SIG-M5 (cell line): ENCODE measurements around the gene CASK.

Source experiments
- DNase-seq: peaks from one replicate; lab custom pipeline; 2025; lab: John Stamatoyannopoulos, UW

Gene CASK

DNA sequence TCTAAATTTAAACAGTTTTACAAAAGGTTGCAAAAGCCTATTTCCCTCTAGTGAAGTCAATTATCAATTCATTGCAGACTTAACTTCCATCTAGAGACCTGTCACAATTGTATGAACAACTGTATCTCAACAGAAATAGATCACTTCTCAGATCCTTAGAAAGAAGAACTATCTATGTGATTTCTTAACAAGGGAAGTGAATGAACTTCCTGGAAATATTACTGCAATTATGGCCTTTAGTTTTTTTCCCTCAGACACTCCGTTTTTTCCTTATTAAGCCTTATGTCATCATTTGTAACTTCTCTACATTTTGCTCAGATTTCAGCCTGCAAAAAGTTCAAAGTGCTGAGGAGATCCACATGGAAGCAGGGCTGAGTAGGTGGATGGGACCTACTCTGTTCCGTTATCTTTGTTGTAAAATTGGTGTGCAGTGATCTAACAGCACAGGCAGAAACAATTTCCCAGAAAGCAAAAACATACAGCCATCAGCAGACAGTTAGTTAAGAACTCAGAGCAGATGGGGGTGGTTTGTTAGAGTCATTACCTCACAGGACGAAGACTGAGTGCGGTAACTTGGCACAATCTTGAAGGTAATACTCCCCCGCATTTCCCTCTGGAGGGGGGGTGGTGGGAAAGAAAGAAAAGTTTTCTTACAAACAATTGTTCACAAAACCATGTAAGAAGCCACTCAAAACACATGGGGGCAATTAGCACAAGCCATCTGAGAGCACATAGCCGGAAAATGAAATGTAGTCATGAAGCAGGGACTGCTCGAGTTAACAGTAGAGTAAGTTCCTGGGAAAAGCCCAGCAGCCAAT, 363.9 kb downstream of the CASK start:
- DNase-seq, result peak; percentile 3

DNA sequence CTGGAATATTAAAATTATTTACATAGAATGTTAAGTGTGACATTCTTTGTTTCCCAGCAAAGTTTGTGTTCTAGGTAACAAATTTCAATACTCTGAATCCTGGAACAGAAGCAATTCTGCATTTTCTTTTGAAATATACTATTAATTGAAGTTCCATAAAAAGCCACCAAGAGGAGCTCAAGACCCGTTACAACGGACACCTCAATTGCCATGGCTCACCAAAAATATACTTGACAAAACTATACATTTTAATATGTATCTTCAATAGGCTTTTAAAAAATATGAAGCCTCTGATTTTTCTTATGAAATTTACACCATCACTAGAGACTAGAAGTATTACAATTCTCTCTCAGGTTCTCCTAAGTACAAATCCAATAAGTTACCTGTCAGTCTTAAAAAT, 364.8 kb downstream of the CASK start:
- DNase-seq, result no peak

DNA sequence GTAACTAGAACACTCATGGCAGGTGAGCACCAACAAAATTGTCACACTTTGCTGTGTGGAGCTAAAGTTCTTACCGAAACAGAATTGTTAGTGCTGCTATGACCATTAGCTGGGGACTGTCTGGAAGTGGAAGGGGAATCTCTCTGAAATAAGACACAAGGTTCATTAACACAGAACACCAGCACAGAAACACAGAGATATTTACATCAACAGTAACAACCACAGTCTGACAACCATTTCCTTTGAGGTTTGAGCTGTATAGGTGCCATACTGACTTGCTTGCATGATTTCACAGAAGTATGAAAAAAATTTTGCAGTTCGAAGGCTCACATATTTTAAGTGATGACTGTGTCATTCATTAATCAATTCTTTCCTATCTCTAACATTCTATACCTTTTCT, 366.4 kb downstream of the CASK start:
- DNase-seq, result no peak

DNA sequence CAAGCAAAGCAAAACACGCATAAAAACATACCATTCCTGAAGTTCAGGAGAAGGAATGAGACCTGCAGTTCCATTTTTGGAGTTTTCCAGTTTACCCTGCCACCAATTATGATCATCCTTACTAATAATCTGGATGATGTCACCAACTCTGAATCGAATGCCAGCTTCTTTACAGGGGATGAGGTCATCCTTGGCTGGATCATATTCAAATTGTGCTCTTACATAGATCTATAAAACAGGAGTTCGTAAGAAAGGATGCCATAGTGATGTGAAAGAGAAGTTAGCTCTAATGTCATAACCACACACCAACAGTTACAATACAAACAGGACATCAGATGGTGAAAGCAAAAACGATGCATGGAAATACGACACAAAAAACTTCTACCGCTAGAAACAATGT, 369.7 kb downstream of the CASK start:
- no peak for DNase-seq

DNA sequence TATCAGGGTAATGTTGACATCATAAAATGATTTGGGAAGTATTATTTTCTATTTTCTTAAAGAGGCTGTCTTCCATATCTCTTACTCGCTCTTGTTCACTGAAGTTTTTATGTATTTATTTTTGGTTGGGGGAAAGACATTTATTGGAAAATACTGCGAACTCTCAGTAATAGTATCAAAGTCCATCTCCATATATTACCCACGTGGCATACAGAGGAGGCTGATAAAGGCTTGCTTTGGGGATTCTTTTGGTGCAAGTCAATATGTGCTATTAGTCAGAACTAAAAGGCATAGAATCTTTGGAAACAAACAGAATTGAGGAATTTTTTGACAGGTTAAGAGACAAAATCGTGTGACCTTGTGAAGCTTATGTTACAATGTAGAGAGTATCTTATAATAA, 374.9 kb downstream of the CASK start:
- no peak for DNase-seq

DNA sequence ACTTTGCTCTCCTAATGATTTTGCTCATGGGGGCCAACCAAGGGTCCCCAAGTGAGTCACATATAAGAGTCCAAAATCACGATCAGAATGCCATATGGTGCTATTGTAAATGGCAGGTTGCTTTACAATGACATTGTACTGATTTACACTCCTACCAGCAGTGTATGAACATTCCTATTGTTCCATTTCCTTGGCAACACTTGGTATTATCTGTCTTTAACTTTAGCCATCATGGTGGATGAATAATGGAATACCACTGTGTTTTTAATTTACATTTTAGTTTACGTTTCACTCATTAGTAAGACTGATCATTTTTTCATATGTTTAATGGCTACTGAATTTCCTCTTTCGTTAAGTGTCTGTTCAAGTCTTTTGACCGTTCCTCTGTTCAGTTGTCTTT, 379.7 kb downstream of the CASK start:
- no peak for DNase-seq

DNA sequence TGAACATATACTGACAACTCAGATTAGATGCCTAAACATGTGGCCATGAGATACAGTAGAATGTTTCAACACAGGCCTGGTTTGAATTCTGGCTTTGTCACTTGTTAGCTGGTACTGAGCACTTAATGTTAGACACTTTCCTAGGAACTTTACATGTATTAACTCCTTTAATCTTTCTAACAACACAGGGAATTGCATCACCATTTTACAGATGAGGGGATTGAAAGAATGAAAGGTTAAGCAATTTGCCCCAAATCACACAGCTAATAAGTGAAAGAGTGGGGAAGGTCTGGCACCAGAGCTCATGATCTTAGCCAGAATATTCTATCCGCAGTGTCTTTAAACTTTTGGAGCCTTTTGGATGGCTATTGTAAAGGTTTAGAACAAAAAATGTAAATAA, 380.3 kb downstream of the CASK start:
- DNase-seq, result no peak

DNA sequence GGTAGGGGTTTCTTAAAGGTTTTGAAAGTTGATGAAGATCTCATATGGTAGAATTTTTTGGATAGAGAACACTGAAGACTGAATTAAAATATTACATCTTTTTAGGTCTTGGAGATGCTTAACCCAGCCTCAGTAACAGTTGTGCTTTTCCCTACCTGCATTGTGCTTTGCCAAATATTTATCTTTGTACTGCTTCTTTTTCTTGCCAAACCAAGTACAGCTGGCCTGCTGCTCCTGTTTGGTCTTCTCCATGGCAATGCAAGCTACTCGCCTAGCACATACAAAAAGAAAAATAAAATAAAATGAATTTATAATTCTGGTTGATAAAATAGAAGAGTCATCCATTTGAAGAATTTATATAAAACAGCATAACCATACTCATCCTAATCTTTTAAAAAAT, 380.8 kb downstream of the CASK start:
- DNase-seq, result no peak

DNA sequence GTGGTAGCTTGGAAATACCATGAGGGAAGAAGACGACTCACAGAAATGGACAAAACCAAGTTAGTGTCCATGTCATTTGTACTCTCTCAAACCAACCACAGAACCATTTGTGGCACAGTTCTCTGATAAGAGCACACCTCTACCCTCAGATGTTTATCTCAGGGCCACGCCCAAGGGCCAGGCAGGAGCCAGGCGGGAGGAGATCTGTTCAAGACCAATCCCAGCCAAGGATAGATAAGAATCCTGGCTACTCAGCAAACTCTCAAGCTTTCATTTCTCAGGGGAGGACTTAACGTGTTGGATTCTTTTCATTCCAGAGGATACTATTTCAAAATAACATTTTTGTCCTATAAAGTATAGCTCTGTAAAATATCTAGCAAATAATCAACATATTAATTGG, 381.2 kb downstream of the CASK start:
- no peak for DNase-seq

DNA sequence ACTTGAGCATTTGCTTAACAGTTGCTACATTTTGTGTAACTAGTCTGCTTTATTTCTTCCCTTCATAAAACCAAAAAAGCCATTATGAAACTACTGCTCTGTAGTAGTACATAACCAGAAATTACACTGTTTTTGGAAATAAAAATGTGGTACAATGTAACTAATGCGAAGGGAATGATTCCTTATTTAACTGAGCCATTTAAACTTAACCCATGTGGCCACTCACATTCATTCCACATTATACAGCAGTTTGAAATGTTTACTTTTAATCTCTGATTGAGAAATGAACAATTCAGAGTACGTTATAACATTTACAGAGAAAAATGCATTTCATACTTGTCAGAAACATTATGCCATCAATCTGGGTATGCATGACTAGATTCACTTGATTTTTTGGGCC, 382.0 kb downstream of the CASK start:
- DNase-seq, result no peak

DNA sequence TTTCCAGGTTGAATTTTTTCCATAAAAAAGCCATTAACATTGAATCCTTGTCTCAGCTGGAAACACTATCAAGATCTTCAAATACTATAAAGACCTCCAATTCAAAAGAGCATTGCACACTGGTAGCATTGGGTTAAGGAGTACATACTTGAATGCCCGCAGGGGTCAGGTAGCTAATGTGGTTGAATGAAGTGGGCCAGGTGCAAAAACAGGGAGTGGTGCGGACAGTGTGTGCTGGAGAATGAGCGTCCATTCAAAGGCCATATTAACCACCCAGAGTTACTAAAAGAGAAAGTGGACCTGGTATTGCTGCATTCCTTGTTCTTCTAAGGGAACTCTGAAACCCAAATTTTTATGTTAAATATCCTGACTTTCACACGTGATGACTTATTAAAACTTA, 384.6 kb downstream of the CASK start:
- no peak for DNase-seq

DNA sequence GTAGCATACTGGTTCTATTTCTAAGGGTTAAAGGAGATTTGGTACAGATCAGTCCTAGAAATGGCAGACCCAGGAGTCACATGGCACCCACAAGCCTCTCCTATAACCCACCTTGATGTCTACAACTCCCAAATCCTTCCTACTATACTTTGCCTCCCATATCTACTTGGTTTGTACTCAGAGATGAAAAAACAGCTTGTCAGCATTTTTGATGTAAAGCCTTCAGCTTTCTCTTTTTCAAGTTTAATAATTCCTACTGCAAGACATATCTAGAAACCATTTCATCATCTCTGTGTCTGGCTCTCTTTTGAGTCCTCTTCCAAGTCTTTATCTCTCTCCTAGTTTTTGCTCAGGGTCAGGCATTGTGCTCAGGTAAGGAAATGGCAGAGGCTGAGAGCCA, 393.3 kb downstream of the CASK start:
- no peak for DNase-seq

DNA sequence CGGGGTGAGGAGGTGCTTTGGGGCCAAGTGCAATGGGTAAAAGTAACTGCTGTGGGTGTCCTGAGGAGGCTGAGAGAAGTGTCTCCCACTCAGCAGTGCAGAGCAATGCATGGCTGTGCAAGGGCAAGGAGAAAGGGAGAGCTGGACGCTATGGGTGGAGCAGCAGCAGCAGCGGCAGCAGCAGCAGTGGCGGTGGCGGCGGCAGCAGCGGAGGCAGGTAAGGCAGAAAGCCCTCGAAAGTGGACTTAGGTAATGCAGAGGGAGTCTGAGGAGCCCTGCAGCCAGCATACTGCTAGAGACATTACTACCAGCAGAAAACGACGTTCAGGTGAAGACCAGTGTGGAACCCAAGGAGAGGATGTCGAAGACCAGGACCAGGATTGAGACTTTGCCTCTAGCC, 394.1 kb downstream of the CASK start:
- no peak for DNase-seq

DNA sequence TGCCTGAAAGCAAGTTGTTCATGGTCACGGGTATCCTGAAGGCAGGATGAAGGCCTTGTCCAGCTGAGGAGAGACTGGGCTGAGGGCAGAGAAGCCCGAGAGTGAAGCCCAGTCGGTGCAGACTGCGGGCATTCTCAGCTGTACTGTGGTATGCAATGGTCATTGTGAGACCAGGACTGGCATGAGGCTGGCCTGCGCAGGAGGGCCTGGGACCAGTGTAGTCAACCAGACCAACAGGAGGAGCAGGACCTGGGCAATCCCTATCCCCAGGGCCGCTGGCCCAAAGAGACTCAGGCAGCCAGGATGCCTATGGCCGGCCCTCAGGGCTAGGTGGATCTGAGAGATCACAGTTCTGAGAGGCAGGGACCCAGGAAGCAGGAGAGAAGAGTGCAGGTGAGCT, 394.6 kb downstream of the CASK start:
- DNase-seq, result no peak

DNA sequence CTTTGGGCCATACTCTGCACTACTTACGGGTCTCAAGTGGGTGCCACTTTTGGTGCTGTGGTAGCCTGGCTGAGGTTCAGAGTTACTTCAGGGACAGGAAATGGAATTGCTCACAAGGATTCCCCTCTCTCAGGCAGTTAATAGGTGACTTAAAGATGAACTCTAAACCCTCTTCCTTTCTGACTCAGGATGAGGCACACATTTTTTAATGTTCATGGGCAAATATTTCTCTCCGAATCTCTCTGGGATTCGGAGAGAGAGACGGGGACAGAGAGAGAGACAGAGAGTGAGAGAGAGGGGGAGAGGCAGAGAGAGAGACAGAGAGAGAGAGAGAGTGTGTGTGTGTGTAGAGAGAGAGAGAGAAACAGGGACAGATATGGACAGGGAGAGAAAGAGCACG, 396.4 kb downstream of the CASK start:
- DNase-seq, result no peak

DNA sequence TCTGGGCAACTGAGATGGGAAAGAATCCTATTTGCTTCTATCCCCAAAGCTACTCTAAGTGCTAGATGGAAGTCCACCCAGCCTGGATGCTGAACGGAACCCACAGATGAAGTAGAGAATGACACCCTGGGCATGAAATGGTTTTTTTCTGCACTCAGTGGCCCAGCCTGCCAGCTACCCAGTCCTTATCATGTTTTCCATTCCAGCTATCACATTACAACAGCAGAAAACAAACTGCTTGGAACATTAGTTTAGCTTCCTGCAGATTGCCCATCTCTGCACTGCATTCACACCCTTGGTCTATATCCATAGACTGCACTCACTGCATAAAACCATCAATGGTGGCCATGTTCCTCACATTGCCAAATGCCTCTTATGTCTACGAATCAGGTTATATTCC, 397.1 kb downstream of the CASK start:
- DNase-seq, result no peak

DNA sequence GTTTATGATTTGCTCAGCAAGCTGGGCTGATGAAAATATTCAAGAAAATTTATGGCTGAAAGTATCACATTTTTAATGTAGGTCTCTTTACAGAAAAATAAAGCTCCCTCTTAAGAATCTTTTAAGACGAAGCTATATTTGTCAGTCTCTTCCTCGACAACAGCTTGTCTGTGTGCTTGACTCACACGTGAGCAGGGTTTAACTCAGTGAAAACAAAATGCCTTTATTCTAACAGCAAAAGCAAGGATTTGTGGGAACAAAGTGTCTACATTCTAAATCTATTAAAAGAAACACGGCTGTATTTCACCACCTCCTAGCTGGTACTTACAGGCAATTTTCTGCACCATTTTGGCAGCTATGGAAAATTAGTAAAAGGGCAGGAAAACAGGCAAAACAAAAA, 400.7 kb downstream of the CASK start:
- no peak for DNase-seq

DNA sequence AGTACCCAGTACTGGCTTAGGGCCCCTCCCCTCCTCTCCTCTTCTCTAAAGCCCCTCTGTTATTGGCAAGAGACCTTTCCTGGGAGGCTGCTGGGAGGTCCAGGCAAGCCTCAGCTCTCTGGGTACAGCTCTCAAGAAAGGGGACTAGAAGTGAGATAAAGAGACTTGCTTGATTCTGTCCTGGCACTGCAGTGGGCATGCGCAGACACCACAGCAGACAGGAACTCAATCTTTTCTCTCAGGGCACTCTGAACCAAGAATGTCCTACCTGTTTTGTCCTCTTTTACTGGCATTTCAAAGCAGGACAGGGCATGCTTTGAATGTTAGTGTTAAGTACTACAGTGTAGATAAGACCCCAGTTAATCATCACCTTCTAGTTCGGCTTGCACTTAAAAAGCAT, 401.3 kb downstream of the CASK start:
- DNase-seq, result no peak

DNA sequence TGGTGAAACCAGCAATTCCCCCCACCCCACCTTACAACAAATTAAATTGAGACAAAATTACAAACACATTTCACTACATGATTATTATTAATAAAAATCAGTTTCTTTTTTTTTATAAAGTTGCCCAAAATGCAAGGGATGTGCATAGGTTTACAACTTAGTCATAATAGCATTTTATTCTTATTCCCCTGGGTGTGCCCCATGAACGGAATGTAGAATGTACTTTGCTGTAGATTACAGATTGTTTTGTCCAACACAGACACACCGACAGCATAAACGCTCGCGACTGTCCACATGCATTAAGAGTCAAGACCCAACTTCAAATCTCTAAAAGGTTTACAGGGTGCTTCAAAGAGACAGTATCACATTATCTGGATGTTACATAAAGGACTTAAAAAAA, 403.9 kb downstream of the CASK start:
- no peak for DNase-seq

DNA sequence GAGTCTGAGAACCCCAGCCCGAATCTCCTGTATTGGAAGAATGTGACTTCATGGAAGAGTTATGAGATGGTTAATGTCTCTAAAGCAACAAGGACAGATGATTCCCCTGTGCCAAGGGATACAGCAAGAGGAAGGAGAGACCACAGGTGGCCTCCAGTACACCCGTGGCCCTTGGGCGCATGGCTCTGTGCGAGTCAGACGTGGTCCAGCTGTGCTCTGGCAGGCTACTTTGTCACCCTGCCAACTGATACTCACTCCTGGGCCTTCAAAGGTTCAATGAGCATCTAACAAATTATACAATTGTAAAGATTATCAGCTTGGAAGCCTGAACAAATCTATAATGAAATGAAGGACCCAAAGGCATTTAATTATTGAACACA, 404.5 kb downstream of the CASK start:
- no peak for DNase-seq

DNA sequence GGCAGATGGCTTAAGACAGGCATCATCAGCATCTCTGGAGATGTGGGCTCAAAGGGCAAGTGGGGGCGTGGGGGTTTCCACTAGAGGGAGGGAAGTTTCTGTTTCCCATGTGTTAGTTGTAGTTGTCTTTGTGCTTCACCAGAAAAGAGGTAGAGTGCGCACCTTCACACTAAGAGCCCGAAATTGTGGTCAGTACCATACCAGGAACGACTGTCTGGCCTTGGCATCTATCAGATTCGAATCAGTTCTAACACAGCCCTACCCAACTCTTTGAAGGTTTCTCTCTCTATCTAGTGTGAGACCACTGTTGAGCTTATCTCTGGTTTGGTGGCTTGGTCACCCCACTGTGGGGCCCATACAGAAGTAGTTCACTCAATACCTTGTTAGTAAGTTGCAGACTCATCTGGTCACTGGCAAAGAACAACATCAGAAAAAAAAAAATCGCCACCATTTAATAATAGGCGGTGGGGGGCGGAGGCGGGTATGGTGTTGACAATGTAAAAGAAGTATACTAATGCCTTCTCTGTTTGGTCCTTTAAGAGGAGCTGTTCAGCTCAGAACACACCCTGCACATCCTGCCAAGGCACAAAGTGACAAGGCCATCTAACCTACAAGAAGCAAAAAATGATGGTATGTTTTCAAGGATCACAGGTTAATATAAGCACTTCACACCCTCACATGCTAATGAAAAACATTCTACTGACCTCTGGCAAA, 405.1 kb downstream of the CASK start:
- no peak for DNase-seq

DNA sequence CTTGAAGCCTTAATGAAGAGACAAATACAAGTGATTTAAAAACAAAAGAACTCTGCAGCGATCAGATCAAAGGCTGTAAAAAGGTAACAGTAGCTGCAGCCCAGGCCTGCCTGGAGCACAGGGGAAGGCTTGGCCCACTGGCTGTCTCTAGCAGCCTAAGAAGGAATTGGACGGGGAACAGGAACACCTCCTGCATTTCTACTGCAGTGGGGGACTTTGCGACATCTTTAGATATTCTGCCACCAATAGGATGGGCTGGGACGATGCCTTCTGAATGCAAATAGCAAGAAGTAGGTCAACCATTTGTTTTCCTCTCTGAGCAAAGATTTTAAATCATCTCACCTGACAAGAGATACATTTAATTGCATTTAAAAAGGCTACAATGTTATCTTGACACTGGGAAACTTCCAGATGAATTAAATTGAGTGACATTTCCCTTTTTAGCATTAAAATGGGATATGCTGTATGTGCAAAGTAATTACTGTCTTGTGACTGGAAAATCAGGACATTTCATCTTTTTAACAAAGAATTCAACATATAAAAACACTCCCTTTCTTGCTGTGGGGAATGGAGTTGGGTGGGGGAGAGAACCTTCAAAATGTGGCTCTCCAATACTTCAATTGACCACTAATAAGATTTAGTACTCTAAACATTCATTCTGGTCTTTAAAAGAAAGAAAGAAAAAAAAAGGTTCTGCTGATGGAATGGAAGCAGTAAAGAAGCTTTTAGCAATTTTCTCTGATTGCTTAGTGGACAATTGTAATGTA, 406.2 kb downstream of the CASK start:
- DNase-seq, result no peak

DNA sequence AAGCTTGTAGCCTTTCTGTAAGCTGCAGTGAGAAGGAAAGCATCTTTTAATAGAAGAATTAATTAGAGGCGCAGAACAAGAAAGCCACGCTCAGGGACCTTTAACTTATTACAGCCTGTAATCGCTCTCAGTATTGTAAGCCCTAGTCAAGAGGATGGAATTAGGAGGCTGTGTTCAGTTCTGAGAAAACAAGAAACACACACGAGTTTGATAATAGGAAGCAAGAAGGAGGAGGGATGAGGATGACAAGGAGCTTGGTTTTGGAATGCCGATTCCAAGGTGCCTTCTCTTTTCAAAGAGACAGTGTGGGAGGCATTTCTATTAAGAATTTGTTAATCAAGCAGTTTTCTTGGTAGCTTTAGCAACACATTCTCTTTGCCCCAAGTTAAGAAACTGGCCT, 406.9 kb downstream of the CASK start:
- DNase-seq, result no peak
